Central memory CD4-positive, alpha-beta T cell (primary cell): ENCODE measurements around the gene HNRNPC.

ENCODE experiments used
- DNase-seq: peaks from one replicate; pipeline ENCODE4 v3.0.0; 2022

The HNRNPC gene

GRCh38 chr14:21208554-21208953, 60.7 kb downstream of the HNRNPC start:
- no peak for DNase-seq

GRCh38 chr14:21206753-21207684, 62.2 kb downstream of the HNRNPC start:
- DNase-seq = no peak

GRCh38 chr14:21205678-21206581, 63.3 kb downstream of the HNRNPC start:
- DNase-seq = no peak

- no peak for DNase-seq
Measured at GRCh38 chr14:21205026-21205677, 64.1 kb downstream of the HNRNPC start.

- no peak for DNase-seq
Measured at GRCh38 chr14:21204167-21205025, 64.8 kb downstream of the HNRNPC start.

- DNase-seq = no peak
Measured at GRCh38 chr14:21203470-21204166, 65.6 kb downstream of the HNRNPC start.

GRCh38 chr14:21202463-21203358, 66.5 kb downstream of the HNRNPC start:
- no peak for DNase-seq

GRCh38 chr14:21201732-21202462, 67.3 kb downstream of the HNRNPC start:
- DNase-seq = no peak

- no peak for DNase-seq
Measured at GRCh38 chr14:21200752-21201461, 68.3 kb downstream of the HNRNPC start.

- DNase-seq = no peak
Measured at GRCh38 chr14:21199611-21200560, 69.4 kb downstream of the HNRNPC start.

- no peak for DNase-seq
Measured at GRCh38 chr14:21197418-21198205, 71.6 kb downstream of the HNRNPC start.

GRCh38 chr14:21194597-21194996, 74.6 kb downstream of the HNRNPC start:
- DNase-seq = no peak

GRCh38 chr14:21192875-21193535, 76.2 kb downstream of the HNRNPC start:
- DNase-seq = no peak

- DNase-seq = no peak
Measured at GRCh38 chr14:21192447-21192822, 76.8 kb downstream of the HNRNPC start.

GRCh38 chr14:21191809-21192446, 77.3 kb downstream of the HNRNPC start:
- DNase-seq = peak; percentile 61
